Mucosa of rectum (tissue), 2 donors: ENCODE measurements around the gene COPS6.

Source experiments
- H3K27ac ChIP-seq, 2 donors: one replicate each; pipeline ENCODE4 v1.7.0; 2013; ENCODE audit warnings: inconsistent platforms in 2 of 2, low read depth in 2 of 2, low read length in 2 of 2
- H3K27me3 ChIP-seq, 2 donors: one replicate each; pipeline ENCODE4 v1.7.0; 2013; ENCODE audit warnings: low read length in 2 of 2; ENCODE audit not compliant: control insufficient read depth in 2 of 2, insufficient read depth in 2 of 2
- H3K36me3 ChIP-seq, 2 donors: one replicate each; pipeline ENCODE4 v1.7.0; 2013; ENCODE audit warnings: low read length in 2 of 2; ENCODE audit not compliant: control insufficient read depth in 2 of 2, insufficient read depth in 2 of 2
- H3K4me1 ChIP-seq, 2 donors: one replicate each; pipeline ENCODE4 v1.7.0; 2013; ENCODE audit warnings: low read length in 2 of 2, mild to moderate bottlenecking in 1 of 2; ENCODE audit not compliant: control insufficient read depth in 2 of 2, insufficient read depth in 2 of 2
- H3K4me3 ChIP-seq, 2 donors: one replicate each; pipeline ENCODE4 v1.7.0; 2013; ENCODE audit warnings: low read length in 2 of 2
- H3K9ac ChIP-seq, 2 donors: one replicate each; pipeline ENCODE4 v1.7.0; 2013; ENCODE audit warnings: low read length in 2 of 2, low read depth in 1 of 2, mild to moderate bottlenecking in 1 of 2
- H3K9me3 ChIP-seq, 2 donors: one replicate each; pipeline ENCODE4 v1.7.0; 2013; ENCODE audit warnings: low read length in 2 of 2; ENCODE audit not compliant: control insufficient read depth in 2 of 2
- donor health status: healthy.
- donor health status: Normal muscosa, but diverticular disease.

Gene COPS6

GRCh38 chr7:100090527-100091410 is 2.0 kb downstream of the COPS6 start:
- Histone ChIP-seq H3K4me3 (no peak overlapping the region), H3K27ac (no peak overlapping the region), H3K27me3 (no peaks in the 10 kb centered on the region), H3K4me1 (peaks cover 11 to 12% of the 10 kb centered on the region in 2 donors), H3K9me3 (no peaks in the 10 kb centered on the region), H3K36me3 (peaks cover 50 to 58% of the 10 kb centered on the region in 2 donors), H3K9ac (no peak overlapping the region)

GRCh38 chr7:100091411-100092181 is 2.8 kb downstream of the COPS6 start:
- H3K9me3 ChIP-seq: no peaks in the 10 kb centered on the region
- H3K27me3 ChIP-seq: no peaks in the 10 kb centered on the region
- H3K4me3 ChIP-seq: no peak overlapping the region
- H3K27ac ChIP-seq: no peak overlapping the region
- peaks cover 54 to 65% of the 10 kb centered on the region in 2 donors for H3K36me3 ChIP-seq
- no peak overlapping the region for H3K9ac ChIP-seq
- H3K4me1 ChIP-seq: peaks cover 11 to 12% of the 10 kb centered on the region in 2 donors

GRCh38 chr7:100093054-100093453 is 4.3 kb downstream of the COPS6 start:
- no peak overlapping the region for H3K9ac ChIP-seq
- no peaks in the 10 kb centered on the region for H3K9me3 ChIP-seq
- no peak overlapping the region for H3K27ac ChIP-seq
- no peaks in the 10 kb centered on the region for H3K27me3 ChIP-seq
- H3K4me3 ChIP-seq: no peak overlapping the region
- peaks cover 65 to 77% of the 10 kb centered on the region in 2 donors for H3K36me3 ChIP-seq
- H3K4me1 ChIP-seq: peaks cover 11 to 12% of the 10 kb centered on the region in 2 donors

DNA sequence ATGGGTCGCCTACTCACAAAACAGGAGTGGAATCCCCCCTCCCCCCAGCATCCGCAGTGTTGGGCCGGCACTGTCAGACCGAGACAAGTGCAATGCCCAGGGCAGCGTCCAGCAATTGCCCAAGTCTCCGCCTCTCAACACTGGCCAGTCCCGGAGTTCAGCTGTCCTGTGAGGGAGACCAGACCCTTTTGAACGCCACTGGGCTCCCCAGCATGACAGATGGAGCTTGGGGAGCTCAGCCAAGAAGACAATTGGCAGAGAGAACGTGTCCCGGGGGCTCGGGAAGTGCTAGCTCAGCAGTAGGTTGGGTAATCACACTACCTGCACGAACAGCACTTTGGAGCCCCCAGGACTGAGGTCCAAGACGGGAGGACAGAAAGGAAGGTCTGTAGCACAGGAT is 4.7 kb downstream of the COPS6 start:
- H3K27ac ChIP-seq: no peak overlapping the region
- no peaks in the 10 kb centered on the region for H3K27me3 ChIP-seq
- peaks cover 70 to 81% of the 10 kb centered on the region in 2 donors for H3K36me3 ChIP-seq
- H3K4me3 ChIP-seq: no peak overlapping the region
- no peak overlapping the region for H3K9ac ChIP-seq
- H3K4me1 ChIP-seq: peaks cover 7 to 8% of the 10 kb centered on the region in 2 donors
- no peaks in the 10 kb centered on the region for H3K9me3 ChIP-seq

- no peak overlapping the region for H3K4me3 ChIP-seq
- peaks cover 7 to 8% of the 10 kb centered on the region in 2 donors for H3K4me1 ChIP-seq
- no peaks in the 10 kb centered on the region for H3K27me3 ChIP-seq
- H3K36me3 ChIP-seq: peaks cover 75 to 86% of the 10 kb centered on the region in 2 donors
- no peaks in the 10 kb centered on the region for H3K9me3 ChIP-seq
- no peak overlapping the region for H3K27ac ChIP-seq
- no peak overlapping the region for H3K9ac ChIP-seq
Measured at GRCh38 chr7:100093925-100094486, 5.2 kb downstream of the COPS6 start.

- Histone ChIP-seq H3K36me3 (peaks cover 82 to 86% of the 10 kb centered on the region in 2 donors), H3K4me3 (no peak overlapping the region), H3K9me3 (no peaks in the 10 kb centered on the region), H3K27me3 (no peaks in the 10 kb centered on the region), H3K4me1 (peaks cover 5 to 12% of the 10 kb centered on the region in 2 donors), H3K9ac (no peak overlapping the region), H3K27ac (no peak overlapping the region)
Measured at GRCh38 chr7:100095289-100095688, 6.5 kb downstream of the COPS6 start.

GRCh38 chr7:100095704-100096103 is 6.9 kb downstream of the COPS6 start:
- Histone ChIP-seq H3K27me3 (no peaks in the 10 kb centered on the region), H3K4me1 (peaks cover 5 to 12% of the 10 kb centered on the region in 2 donors), H3K9ac (no peak overlapping the region), H3K9me3 (no peaks in the 10 kb centered on the region), H3K36me3 (peaks cover 78 to 82% of the 10 kb centered on the region in 2 donors), H3K27ac (no peak overlapping the region), H3K4me3 (no peak overlapping the region)

GRCh38 chr7:100098913-100099312 is 10.1 kb downstream of the COPS6 start:
- Histone ChIP-seq H3K4me3 (peak overlapping the region in 1 of 2 donors; percentile 16), H3K4me1 (peaks cover 11 to 17% of the 10 kb centered on the region in 2 donors), H3K9ac (no peak overlapping the region), H3K27ac (no peak overlapping the region), H3K27me3 (no peaks in the 10 kb centered on the region), H3K36me3 (peaks cover 46 to 56% of the 10 kb centered on the region in 2 donors), H3K9me3 (no peaks in the 10 kb centered on the region)

- peaks cover 42 to 52% of the 10 kb centered on the region in 2 donors for H3K36me3 ChIP-seq
- no peaks in the 10 kb centered on the region for H3K9me3 ChIP-seq
- peak overlapping the region; percentile 84 to 86 for H3K4me3 ChIP-seq
- no peaks in the 10 kb centered on the region for H3K27me3 ChIP-seq
- H3K9ac ChIP-seq: peak overlapping the region in 1 of 2 donors; percentile 68
- H3K4me1 ChIP-seq: peaks cover 11 to 17% of the 10 kb centered on the region in 2 donors
- no peak overlapping the region for H3K27ac ChIP-seq
Measured at GRCh38 chr7:100099452-100099851, 10.7 kb downstream of the COPS6 start.
